Subcutaneous adipose tissue (tissue), 4 donors: ENCODE measurements around the gene TMEM156. TPM values are rescaled to one million over a fixed set of nuclear protein-coding genes. Genes with fewer than 3 reads are reported as not detected.

ENCODE experiments used
- total RNA-seq, 4 donors: library from RNA; depleted of rRNA; stranded (reverse); fragments of >200 nt; gene quantifications; one replicate each; pipeline ENCODE4 v1.1.0, GENCODE V29; 2016
- TF ChIP-seq, protein P1 (sequence below): fragments of 450-650 bp; IDR thresholded peaks from one replicate; pipeline ENCODE4 v1.5.1; 2016; ENCODE audit warnings: low read depth, mild to moderate bottlenecking, control low read depth, antibody characterized with exemption, moderate library complexity

TMEM156 gene
- total RNA-seq, 4 donors from 2014 or later: 0.49 to 1.0 TPM; not detected in 2

DNA sequence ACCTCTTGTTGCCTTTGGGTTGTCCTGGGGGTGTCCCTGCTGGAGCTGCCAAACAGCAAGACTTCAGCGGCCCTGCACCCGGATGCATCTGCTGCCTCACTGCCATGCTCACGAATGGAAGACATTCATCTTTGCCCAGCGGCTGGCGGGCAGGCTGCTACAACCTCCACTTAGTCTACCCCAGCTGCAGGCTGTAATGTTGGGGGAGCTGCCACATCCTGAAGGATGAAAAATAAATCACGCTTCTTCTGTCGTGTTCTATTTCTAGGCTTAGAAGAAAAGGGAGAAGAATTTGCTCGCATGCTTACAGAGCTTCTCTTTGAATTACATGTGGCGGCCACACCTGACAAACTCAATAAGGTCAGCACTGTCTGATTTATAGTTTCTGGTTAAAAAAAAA lies 103.2 kb downstream of the TMEM156 start:
- TF ChIP-seq, protein P1, sequence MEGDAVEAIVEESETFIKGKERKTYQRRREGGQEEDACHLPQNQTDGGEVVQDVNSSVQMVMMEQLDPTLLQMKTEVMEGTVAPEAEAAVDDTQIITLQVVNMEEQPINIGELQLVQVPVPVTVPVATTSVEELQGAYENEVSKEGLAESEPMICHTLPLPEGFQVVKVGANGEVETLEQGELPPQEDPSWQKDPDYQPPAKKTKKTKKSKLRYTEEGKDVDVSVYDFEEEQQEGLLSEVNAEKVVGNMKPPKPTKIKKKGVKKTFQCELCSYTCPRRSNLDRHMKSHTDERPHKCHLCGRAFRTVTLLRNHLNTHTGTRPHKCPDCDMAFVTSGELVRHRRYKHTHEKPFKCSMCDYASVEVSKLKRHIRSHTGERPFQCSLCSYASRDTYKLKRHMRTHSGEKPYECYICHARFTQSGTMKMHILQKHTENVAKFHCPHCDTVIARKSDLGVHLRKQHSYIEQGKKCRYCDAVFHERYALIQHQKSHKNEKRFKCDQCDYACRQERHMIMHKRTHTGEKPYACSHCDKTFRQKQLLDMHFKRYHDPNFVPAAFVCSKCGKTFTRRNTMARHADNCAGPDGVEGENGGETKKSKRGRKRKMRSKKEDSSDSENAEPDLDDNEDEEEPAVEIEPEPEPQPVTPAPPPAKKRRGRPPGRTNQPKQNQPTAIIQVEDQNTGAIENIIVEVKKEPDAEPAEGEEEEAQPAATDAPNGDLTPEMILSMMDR: no peak

DNA sequence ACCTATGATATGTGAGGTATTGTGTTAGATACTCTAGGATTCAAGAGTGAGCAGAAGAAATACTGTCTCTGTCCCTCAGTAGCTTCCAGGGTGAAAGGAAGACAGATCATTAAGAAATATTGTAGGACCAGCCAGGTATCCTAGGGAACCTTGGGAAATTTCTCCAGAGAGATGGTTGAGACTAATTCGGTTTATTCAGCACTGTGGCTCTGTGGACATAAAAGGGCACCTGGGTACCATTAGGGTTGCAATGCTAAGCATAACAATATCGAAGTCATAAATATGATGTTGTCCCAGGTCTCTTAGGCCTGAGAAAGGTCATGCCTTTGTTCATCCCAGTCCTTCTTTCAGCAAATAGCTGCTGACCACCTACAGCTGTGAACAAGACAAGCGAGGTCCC lies 103.6 kb downstream of the TMEM156 start:
- TF ChIP-seq, protein P1: no peak

DNA sequence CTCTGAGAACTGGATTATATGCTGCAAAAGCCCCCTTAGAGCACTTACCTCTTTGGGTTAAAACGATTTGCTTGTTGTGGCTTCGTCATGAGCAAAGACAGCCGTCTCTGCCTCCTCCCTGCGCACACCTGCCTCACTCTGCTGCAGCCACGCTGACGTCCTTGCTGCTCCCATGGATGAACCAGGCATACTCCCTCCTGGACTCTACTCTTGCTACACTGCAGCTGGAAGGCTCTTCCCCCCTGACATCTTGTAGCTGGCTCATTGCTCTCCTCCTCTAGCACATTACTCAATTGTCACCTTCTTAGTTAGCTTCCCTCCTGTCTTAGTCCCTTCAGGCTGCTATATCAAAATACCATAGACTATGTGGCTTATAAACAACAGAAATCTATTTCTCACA lies 105.3 kb downstream of the TMEM156 start:
- TF ChIP-seq, protein P1: no peak

DNA sequence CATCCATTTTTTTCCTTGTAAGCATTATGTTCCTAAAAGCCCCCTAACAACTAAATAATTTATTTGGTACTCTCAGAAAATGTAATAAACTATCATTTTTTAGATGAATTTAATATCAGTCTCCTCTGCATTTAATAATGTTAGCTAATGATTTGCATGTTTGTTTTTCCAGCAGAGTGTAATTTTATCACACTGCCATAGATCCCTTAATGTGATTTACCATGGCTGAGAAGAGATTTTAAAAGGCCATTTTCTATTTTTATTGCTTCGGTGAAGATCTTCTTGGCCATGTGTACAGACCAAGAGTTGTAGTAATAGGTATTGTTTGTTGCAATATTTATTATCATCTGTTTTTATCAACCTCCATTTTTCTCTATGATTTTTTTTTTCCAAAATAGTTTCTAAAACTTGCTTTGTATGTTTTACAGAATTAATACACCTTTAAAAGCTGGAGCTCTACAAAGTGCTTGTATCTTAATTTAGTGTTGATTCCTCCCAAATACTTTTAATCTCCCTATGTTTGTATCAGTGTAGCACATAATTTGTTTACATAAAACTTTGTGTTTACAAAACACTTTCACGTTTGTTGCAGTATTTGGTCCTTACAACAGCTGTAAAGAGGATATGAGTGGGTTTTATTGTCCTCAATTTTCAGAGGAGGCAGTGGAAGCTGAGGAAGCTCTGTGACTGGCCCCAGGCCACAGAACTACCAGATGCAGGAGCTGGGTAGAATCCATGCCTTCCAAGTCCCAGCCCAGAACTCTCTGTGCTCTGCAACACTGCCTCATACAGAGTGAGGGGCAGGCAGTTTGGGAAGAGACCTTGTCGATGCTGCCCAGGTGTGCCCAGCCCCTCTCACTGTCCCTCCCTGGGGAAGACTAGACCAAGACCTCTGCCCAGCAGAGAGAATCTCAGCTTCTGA lies 106.5 kb downstream of the TMEM156 start:
- TF ChIP-seq, protein P1: no peak

DNA sequence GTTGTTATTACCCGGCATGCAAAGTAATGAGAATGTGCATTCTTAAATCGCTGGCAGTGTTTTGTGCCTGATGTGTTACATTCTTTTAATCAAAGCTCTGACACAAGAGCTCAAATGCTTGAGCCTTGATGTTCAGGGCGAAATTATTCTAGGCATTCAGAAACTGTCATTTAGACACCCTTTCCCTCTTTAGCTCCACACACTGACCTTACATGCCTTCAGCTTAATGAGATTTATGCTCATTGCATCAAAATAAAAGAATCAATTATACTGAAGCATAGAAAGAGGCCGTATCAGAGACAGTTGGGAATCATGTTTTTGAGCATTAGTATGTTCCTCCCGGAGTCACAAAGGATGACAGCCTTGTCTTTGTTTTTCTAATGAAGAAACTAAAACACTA lies 107.9 kb downstream of the TMEM156 start:
- TF ChIP-seq, protein P1: no peak

DNA sequence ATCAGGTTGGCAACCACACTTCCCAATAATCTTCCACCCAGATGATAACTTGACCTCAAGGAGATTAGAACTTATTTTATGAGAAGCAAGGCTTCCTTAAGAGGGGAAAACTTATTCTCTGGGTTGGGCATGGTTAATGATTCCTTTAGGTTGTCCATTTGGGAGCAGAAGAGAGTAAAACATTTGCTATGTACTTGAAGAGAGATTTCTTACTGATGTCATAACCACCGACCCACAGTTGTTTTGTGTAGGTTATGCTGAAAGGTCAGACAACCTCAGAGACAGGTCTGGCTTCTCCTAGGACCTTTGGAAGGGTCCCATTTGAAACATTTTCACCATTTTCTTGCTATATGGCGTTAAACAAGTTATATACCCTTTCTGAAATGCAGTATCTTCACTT lies 108.5 kb downstream of the TMEM156 start:
- TF ChIP-seq, protein P1: no peak

DNA sequence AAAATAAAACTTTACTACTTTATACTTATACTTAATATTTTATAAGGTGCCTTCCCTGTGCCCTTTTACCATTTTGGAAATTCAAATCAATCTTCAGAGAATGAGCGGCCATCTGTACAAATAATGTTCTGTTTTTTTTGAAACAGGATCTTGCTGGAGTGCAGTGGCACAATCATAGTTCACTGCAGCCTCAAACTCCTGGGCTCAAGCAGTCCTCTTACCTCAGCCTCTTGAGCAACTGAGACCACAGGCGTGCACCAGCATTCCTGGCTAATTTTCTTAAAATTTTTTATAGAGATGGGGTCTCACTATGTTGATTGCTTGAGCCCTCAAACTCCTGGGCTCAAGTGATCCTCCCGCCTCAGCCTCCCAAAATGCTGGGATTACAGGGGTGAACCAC lies 111.1 kb downstream of the TMEM156 start:
- TF ChIP-seq, protein P1: no peak
